CD4-positive, CD25-positive, alpha-beta regulatory T cell (primary cell): Measurements from ENCODE around the gene DUSP22. TPM values are rescaled to one million over a fixed set of nuclear protein-coding genes. Genes with fewer than 3 reads are reported as not detected.
"Not testable (repeated sequence)": the region's sequence is repeated elsewhere in the genome, so short reads cannot be mapped to it uniquely, and the experiment has no call there.

Experiments used
- ATAC-seq, 2 donors: fragments of 150-1000 bp; cut with Tn5 transposase; one replicate each; pipeline ENCODE4 v1.10.0; 2021; ENCODE audit warnings: low read depth in 2 of 2, moderate number of reproducible peaks in 2 of 2, moderate library complexity in 1 of 2
- DNase-seq, 3 donors: peaks; one replicate each; pipeline versions ENCODE4 v3.0.0 to v3.0.0-alpha.2; 2012 to 2022; ENCODE audit warnings: mixed read lengths in 1 of 3
- H3K27ac ChIP-seq: one replicate; pipeline ENCODE4 v1.7.0; 2013; ENCODE audit warnings: mild to moderate bottlenecking, low read length; ENCODE audit not compliant: insufficient read depth, poor library complexity, severe bottlenecking
- H3K27me3 ChIP-seq: one replicate; pipeline ENCODE4 v1.7.0; 2013; ENCODE audit warnings: low read length; ENCODE audit not compliant: control insufficient read depth, insufficient read depth
- H3K36me3 ChIP-seq: one replicate; pipeline ENCODE4 v1.7.0; 2013; ENCODE audit warnings: mild to moderate bottlenecking, low read length, moderate library complexity; ENCODE audit not compliant: control insufficient read depth, insufficient read depth
- H3K4me1 ChIP-seq: 2 replicates; pipeline ENCODE4 v1.7.0; 2013; ENCODE audit warnings: mild to moderate bottlenecking, low read length; ENCODE audit not compliant: insufficient read depth, control insufficient read depth, poor library complexity, severe bottlenecking
- H3K4me3 ChIP-seq: one replicate; pipeline ENCODE4 v1.7.0; 2013; ENCODE audit warnings: low read depth, mild to moderate bottlenecking, low read length, moderate library complexity
- H3K9me3 ChIP-seq, 2 experiments: 1 replicate in 1 of 2; 2 replicates in 1 of 2; pipeline ENCODE4 v1.7.0; 2013; ENCODE audit warnings: low read length in 2 of 2, mild to moderate bottlenecking in 1 of 2, moderate library complexity in 1 of 2; ENCODE audit not compliant: control insufficient read depth in 2 of 2
- H3K27ac Mint-ChIP-seq, 3 donors: one replicate each; pipeline ENCODE4 v1.8.0; 2020 to 2022; ENCODE audit warnings: mild to moderate bottlenecking in 3 of 3, mixed read lengths in 3 of 3, moderate library complexity in 2 of 3
- H3K27me3 Mint-ChIP-seq: one replicate; pipeline ENCODE4 v1.8.0; 2022; ENCODE audit warnings: mild to moderate bottlenecking, mixed read lengths
- H3K36me3 Mint-ChIP-seq: one replicate; pipeline ENCODE4 v1.8.0; 2020; ENCODE audit warnings: mixed read lengths
- H3K4me1 Mint-ChIP-seq, 4 donors: one replicate each; pipeline ENCODE4 v1.8.0; 2020 to 2022; ENCODE audit warnings: mixed read lengths in 4 of 4, mild to moderate bottlenecking in 1 of 4
- H3K4me3 Mint-ChIP-seq, 4 donors: one replicate each; pipeline ENCODE4 v1.8.0; 2020 to 2022; ENCODE audit warnings: mild to moderate bottlenecking in 4 of 4, mixed read lengths in 4 of 4, moderate library complexity in 3 of 4
- H3K9me3 Mint-ChIP-seq, 7 donors: one replicate each; pipeline ENCODE4 v1.8.0; 2020 to 2022; ENCODE audit warnings: mixed read lengths in 7 of 7, mild to moderate bottlenecking in 3 of 7, moderate library complexity in 2 of 7
- polyA plus RNA-seq, 4 donors: library from polyadenylated mRNA; unstranded; fragments of 300-500 nt; fragmentation: Illumina TruSeq; gene quantifications; one replicate each; pipeline ENCODE4 v1.2.3, GENCODE V29; 2021
- total RNA-seq: library from RNA; stranded (reverse); gene quantifications from one replicate; pipeline ENCODE4 v1.2.3, GENCODE V29; 2022

Gene DUSP22
- total and polyA plus RNA-seq, 5 donors from 2014 or later = 45.5 to 48.5 (median 46.6) TPM

DNA sequence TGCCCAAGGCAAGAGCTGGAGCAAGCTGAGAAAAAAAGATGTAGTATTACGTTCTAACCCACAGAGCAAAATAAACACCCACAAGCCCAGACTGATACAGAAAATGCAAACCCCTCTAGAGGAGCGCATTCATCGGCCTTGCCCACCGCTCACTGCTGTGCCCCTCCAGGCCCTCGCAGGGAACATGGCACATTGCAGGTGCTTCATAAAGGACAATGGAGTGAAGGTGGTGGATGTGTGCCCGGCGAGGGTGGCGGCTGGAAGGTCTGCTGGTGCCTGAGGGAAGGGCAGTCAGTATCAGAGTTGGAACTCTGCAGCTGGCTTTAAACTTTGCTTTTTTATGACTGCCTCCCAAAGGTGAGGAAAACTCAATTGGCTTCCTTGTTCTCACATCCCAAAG, 80.7 kb downstream of the DUSP22 start:
- Mint-ChIP-seq H3K27ac (no peak overlapping the region), H3K36me3 (peaks cover 5% of the 10 kb centered on the region), H3K4me3 (no peak overlapping the region), H3K4me1 (peaks cover 0 to 11% (median 7%) of the 10 kb centered on the region in 4 donors), H3K9me3 (peaks cover 0 to 7% (median 0%) of the 10 kb centered on the region in 7 donors), H3K27me3 (peaks cover 8% of the 10 kb centered on the region)
- no peak overlapping the region for H3K27ac ChIP-seq
- H3K4me1 ChIP-seq = peaks cover 5% of the 10 kb centered on the region
- H3K36me3 ChIP-seq = no peaks in the 10 kb centered on the region
- DNase-seq (no peak), ATAC-seq (no peak)
- no peaks in the 10 kb centered on the region for H3K9me3 ChIP-seq
- peaks cover 3% of the 10 kb centered on the region for H3K27me3 ChIP-seq
- no peak overlapping the region for H3K4me3 ChIP-seq

- DNase-seq = no peak
- H3K36me3 Mint-ChIP-seq = peaks cover 5% of the 10 kb centered on the region
- H3K27me3 Mint-ChIP-seq = peaks cover 8% of the 10 kb centered on the region
These were observed 81.8 kb downstream of the DUSP22 start for GRCh38 chr6:373773-374724.

DNA sequence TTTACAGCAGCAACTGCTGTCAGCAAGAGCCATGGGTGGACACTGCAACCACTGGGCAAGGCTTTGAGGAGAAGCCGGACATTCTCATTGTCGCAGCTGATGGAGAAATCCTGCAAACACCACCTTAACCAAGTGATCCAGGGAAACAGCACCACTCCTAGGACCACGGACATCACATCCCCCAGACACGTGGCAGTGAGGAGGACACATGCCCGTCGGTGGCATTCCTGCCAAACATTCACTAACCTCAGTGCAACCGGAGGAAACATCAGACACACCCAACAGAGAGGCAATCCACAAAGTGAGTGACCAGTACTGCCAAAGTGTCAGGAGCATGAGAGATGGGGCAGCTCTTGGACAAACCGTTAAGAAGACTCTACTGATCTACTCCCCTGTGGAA, 82.7 kb downstream of the DUSP22 start:
- Histone ChIP-seq H3K27ac (no peak overlapping the region), H3K27me3 (peaks cover 3% of the 10 kb centered on the region), H3K4me1 (peaks cover 5% of the 10 kb centered on the region), H3K36me3 (no peaks in the 10 kb centered on the region), H3K9me3 (no peaks in the 10 kb centered on the region), H3K4me3 (no peak overlapping the region)
- ATAC-seq (no peak), DNase-seq (no peak)
- no peaks in the 10 kb centered on the region for H3K36me3 Mint-ChIP-seq
- H3K4me1 Mint-ChIP-seq = peaks cover 0 to 15% (median 10%) of the 10 kb centered on the region in 4 donors
- H3K9me3 Mint-ChIP-seq = peaks cover 0 to 7% (median 0%) of the 10 kb centered on the region in 7 donors
- H3K4me3 Mint-ChIP-seq = peak overlapping the region in 1 of 4 donors; percentile 30
- H3K27ac Mint-ChIP-seq = no peak overlapping the region
- peaks cover 8% of the 10 kb centered on the region for H3K27me3 Mint-ChIP-seq

More at GRCh38 chr6:373773-374724, 81.8 kb downstream of the DUSP22 start:
- H3K27me3 ChIP-seq = peaks cover 3% of the 10 kb centered on the region
- ATAC-seq = no peak
- Mint-ChIP-seq H3K4me1 (peaks cover 0 to 12% (median 10%) of the 10 kb centered on the region in 4 donors), H3K4me3 (no peak overlapping the region), H3K27ac (no peak overlapping the region), H3K9me3 (peaks cover 0 to 7% (median 0%) of the 10 kb centered on the region in 7 donors)
- H3K4me3 ChIP-seq = no peak overlapping the region
- H3K27ac ChIP-seq = no peak overlapping the region
- H3K4me1 ChIP-seq = peaks cover 5% of the 10 kb centered on the region
- H3K36me3 ChIP-seq = no peaks in the 10 kb centered on the region
- no peaks in the 10 kb centered on the region for H3K9me3 ChIP-seq

DNA sequence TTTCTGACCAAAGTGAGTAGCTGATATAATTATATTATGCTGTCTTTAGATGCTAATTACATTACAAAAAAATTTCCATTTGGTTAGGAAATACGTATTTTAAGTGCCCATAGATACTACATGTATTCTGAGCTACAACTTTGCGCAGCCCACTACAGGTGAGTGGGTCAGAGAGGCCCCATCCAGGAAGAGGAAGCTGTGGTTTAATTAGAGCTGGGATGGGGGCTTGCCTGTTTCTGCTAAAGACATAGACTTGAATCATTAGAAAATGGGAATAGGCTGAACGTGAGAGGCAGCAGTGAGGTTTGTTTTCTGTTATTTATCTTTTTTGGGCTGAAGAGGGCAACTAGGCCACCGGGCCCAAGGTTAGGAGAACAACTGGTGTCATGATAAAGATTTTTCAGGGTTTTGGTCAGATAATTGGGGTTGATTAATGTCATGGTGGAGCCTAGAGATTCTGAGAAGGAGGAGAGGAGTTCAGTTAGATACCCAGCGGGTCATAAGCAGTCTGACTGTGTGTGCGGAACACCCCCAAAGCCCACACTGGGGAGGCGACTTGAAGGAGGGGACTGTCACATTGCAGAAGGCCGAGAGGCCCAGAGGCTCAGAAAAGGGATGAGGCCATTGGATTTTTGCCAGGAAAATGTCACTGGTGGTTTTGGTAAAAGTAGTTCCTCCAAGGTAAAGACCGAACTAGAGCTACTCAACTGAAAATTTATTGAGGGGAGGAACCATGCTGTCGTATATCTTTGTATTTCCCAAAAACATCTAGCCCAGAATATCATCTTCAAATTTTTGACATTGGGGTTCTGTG, 84.7 kb downstream of the DUSP22 start:
- Histone ChIP-seq H3K27me3 (peaks cover 3% of the 10 kb centered on the region), H3K9me3 (no peaks in the 10 kb centered on the region), H3K36me3 (no peaks in the 10 kb centered on the region), H3K27ac (no peak overlapping the region), H3K4me1 (peaks cover 5% of the 10 kb centered on the region), H3K4me3 (no peak overlapping the region)
- Mint-ChIP-seq H3K27ac (peak overlapping the region in 1 of 3 donors; percentile 3), H3K9me3 (peaks cover 0 to 5% (median 0%) of the 10 kb centered on the region in 7 donors), H3K4me3 (no peak overlapping the region), H3K4me1 (peaks cover 0 to 22% (median 10%) of the 10 kb centered on the region in 4 donors), H3K36me3 (no peaks in the 10 kb centered on the region), H3K27me3 (peaks cover 8% of the 10 kb centered on the region)
- DNase-seq = no peak
- ATAC-seq = no peak

- H3K4me3 ChIP-seq, DNase-seq: not testable (repeated sequence)
These were observed 85.3 kb downstream of the DUSP22 start for GRCh38 chr6:377641-378020.

DNA sequence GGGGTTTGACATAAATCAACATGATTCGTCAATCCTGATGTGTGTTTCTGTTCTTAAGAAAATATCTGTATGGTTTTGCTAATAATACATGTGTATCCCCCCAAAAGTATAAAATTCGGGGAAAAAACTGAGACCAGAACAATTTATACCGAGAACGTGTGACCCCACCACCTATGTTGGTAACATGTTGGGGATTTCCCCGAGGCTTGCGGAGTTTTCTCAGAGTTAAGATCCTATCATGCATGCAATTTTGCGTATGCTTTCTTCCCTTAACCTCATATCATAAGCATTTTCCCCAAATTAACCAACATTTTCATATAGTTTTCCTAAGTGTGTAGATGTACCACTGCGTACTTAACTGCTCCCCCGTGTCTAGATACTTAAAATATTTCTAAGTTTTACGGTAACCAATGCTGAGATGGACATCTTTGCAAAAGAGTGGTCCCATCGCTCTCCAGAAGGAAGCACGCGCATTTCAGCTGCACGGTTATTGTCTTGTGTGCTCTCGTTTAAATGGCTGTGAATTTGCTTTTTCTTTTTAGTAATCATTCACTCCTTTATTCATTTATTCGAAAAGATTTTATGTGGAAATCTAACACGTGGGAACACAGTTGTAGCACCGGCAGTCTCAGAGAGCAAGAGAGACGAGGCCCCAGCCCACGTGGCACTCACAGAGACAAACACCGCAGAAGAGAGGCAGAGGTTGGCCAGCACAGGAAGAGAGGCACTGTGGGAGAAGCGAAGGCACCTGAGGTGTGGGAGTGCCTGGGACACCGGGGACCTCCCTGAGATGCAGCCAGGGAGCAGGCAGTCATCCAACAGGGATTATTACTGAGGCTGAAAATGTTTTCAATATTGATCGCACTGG, 86.0 kb downstream of the DUSP22 start:
- Mint-ChIP-seq H3K27ac (no peak overlapping the region), H3K4me3 (no peak overlapping the region), H3K36me3 (no peaks in the 10 kb centered on the region), H3K4me1 (peaks cover 0 to 24% (median 8%) of the 10 kb centered on the region in 4 donors), H3K27me3 (peaks cover 8% of the 10 kb centered on the region), H3K9me3 (peaks cover 0 to 3% (median 0%) of the 10 kb centered on the region in 7 donors)
- H3K27me3 ChIP-seq = peaks cover 3% of the 10 kb centered on the region
- no peak overlapping the region for H3K4me3 ChIP-seq
- no peak for DNase-seq
- no peaks in the 10 kb centered on the region for H3K36me3 ChIP-seq
- H3K9me3 ChIP-seq = no peaks in the 10 kb centered on the region
- no peak for ATAC-seq
- no peak overlapping the region for H3K27ac ChIP-seq
- no peaks in the 10 kb centered on the region for H3K4me1 ChIP-seq

More at GRCh38 chr6:377641-378020, 85.3 kb downstream of the DUSP22 start:
- not testable (repeated sequence) for H3K4me3 Mint-ChIP-seq, H3K9me3 ChIP-seq, H3K9me3 Mint-ChIP-seq, H3K36me3 ChIP-seq, H3K27me3 ChIP-seq, ATAC-seq, H3K36me3 Mint-ChIP-seq, H3K27ac ChIP-seq, H3K27me3 Mint-ChIP-seq, H3K27ac Mint-ChIP-seq, H3K4me1 ChIP-seq
- H3K4me1 Mint-ChIP-seq = peaks cover 0 to 22% (median 10%) of the 10 kb centered on the region in 4 donors

- Histone ChIP-seq H3K4me1 (no peaks in the 10 kb centered on the region), H3K9me3 (no peaks in the 10 kb centered on the region), H3K36me3 (no peaks in the 10 kb centered on the region), H3K4me3 (no peak overlapping the region), H3K27ac (no peak overlapping the region), H3K27me3 (peaks cover 3% of the 10 kb centered on the region)
- DNase-seq = no peak
- H3K27me3 Mint-ChIP-seq = peaks cover 14% of the 10 kb centered on the region
- H3K4me1 Mint-ChIP-seq = peaks cover 0 to 29% (median 8%) of the 10 kb centered on the region in 4 donors
- no peak overlapping the region for H3K4me3 Mint-ChIP-seq
- H3K27ac Mint-ChIP-seq = no peak overlapping the region
- peaks cover 0 to 3% (median 0%) of the 10 kb centered on the region in 7 donors for H3K9me3 Mint-ChIP-seq
- no peaks in the 10 kb centered on the region for H3K36me3 Mint-ChIP-seq
- no peak for ATAC-seq
These were observed 86.7 kb downstream of the DUSP22 start for GRCh38 chr6:378958-379409.
